ENCODE data around the gene MIOS.

The MIOS gene

DNA sequence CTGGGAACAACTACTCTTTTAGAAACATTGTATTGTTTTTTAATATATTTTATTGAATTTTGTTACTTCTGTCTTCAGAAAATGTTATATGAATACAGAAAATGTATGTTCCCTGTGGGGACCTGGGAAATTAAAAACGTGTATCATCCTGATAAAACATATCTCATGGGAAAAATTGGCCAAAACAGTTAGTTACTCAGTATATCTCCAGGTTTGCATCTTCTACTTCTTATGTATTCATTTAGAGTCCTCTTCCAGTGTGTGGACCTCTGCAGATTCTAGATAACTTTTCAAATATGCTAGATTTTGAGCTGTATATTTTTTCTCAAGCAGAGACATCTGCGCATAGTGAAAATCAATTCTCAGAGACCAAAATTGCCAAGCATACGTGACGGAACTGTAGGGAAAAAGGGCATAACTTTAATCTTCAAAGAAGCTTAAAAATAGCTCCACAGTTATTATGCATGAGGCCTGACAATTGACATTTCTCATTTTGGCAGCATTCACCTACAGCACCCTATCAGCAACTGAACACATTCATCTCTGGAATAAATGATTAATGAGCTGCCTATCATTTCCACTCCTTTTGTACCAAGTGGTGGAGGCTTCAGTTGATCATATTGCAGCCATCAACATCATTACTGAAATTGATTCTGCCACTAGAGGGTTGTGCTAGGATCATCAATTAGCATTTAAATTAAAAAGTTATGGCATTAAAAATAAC lies 47.5 kb downstream of the MIOS start:
- TF ChIP-seq, protein P1, sequence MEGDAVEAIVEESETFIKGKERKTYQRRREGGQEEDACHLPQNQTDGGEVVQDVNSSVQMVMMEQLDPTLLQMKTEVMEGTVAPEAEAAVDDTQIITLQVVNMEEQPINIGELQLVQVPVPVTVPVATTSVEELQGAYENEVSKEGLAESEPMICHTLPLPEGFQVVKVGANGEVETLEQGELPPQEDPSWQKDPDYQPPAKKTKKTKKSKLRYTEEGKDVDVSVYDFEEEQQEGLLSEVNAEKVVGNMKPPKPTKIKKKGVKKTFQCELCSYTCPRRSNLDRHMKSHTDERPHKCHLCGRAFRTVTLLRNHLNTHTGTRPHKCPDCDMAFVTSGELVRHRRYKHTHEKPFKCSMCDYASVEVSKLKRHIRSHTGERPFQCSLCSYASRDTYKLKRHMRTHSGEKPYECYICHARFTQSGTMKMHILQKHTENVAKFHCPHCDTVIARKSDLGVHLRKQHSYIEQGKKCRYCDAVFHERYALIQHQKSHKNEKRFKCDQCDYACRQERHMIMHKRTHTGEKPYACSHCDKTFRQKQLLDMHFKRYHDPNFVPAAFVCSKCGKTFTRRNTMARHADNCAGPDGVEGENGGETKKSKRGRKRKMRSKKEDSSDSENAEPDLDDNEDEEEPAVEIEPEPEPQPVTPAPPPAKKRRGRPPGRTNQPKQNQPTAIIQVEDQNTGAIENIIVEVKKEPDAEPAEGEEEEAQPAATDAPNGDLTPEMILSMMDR (IDR thresholded peaks at IDR 0.05; ENCODE audit: low read depth, low read length, missing control alignments) = no peak
- no peak for DNase-seq (ENCODE audit: extremely low read depth, low read depth)
- no peak overlapping the region for H3K4me3 ChIP-seq (replicated peaks; ENCODE audit: low read depth, low read length)

DNA sequence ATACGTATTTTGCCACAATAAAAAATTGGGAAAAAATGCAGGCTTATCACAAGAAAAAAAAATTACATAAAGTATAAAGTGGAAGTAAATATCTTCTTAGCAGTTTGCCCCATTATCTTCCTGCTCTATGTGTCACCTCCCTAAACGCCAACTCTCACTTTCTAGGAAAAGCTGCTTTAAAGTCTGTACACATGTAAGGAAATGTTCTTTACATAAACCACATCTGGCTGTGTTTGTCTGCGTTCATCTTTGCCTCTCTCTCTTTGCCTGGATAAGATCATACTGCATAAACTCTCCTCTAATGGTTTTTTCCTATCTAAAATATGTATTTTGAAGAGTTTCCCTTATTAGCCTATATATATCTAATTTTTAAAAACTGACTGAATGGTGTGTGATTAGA lies 50.9 kb downstream of the MIOS start:
- TF ChIP-seq, protein P1 (IDR thresholded peaks at IDR 0.05; ENCODE audit: low read depth, low read length, missing control alignments) = no peak
- H3K4me3 ChIP-seq (replicated peaks; ENCODE audit: low read depth, low read length) = no peak overlapping the region
- DNase-seq (ENCODE audit: extremely low read depth, low read depth) = no peak

DNA sequence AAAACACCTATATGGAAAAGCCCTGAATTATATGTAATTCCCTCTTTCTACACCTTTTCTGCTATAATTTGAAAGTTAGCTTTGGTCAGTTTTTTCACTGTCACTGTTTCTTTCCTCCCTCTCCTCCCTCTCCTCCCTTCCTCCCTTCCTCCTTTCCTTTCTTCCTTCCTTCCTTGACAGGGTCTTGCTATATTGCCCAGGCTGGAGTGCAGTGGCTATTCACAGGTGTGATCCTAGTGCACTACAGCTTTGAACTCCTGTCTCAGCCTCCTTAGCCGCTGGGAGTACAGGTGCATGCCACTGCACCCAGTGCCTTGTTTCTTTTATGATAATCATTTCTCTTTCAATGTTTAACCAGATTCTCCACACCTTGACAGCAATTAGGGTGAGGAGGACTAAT lies 51.7 kb downstream of the MIOS start:
- TF ChIP-seq, protein P1 (IDR thresholded peaks at IDR 0.05; ENCODE audit: low read depth, low read length, missing control alignments) = no peak

DNA sequence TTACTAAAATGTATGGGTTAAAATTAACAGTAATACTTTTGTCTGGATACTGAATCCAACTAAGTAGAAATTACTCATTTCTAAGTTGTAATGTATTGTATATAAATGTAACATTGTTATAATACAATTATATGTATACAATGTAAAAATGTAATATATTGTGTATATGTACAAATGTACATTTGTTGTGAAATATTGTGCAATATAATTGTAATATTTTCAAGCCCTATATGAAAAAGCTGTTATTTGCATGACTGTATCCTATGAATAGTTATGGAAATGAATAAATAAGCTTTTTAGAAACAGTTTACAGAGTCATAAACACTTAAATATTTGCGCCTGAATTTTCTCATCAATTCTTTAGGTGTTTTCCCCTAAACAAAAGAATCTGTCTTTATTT lies 53.6 kb downstream of the MIOS start:
- no peak overlapping the region for H3K4me3 ChIP-seq (replicated peaks; ENCODE audit: low read depth, low read length)
- no peak for DNase-seq (ENCODE audit: extremely low read depth, low read depth)
- TF ChIP-seq, protein P1 (IDR thresholded peaks at IDR 0.05; ENCODE audit: low read depth, low read length, missing control alignments) = no peak

More for the DNA sequence above, 51.7 kb downstream of the MIOS start:
- no peak overlapping the region for H3K4me3 ChIP-seq (replicated peaks; ENCODE audit: low read depth, low read length)
- DNase-seq (ENCODE audit: extremely low read depth, low read depth) = no peak

DNA sequence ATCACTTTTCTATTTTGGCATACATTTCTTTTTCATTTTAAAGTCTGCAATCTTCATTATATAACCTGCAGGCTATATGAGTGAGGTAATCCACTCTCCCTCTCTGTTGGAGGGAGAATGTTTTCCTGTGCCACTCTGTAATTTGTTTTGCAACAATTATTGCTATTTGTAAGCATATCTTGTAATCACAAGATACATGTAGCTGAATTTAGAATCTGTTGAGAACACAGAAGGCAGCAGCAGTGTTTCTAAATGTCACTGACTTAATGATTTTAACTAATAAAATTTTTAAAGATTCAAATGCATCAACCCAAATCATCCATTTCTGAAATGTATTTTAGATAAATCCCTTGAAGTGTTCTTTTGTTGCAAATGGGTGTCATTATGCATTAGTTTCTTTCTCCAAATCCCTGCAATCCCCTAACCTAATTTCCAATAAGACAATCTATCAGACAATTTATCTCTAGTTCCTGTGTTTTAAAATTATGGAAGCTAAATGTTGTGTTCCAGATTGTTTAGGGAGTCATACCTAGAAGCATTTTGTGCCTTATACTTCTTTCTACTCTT lies 54.0 kb downstream of the MIOS start:
- DNase-seq (ENCODE audit: extremely low read depth, low read depth) = no peak
- H3K4me3 ChIP-seq (replicated peaks; ENCODE audit: low read depth, low read length) = no peak overlapping the region
- TF ChIP-seq, protein P1 (IDR thresholded peaks at IDR 0.05; ENCODE audit: low read depth, low read length, missing control alignments) = no peak

DNA sequence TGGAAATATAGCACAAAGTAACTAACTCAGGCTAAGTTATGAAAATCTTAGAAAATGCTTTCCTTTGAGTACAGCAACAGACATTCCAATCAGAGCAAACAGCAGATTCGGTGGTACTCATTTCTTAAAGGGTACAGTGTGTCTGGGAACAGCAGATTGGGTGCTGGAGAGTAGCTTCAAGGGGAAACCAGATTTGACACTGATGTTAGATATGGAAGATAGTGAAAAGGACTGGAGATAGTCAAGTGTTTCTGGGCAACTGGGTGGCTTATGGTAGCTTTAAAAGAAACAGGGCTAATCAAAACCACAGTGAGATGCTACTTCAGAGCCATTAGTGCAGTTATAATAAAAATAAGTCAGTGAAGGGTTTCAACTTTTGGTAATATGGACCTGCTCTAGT lies 61.8 kb downstream of the MIOS start:
- no peak overlapping the region for H3K4me3 ChIP-seq (replicated peaks; ENCODE audit: low read depth, low read length)
- TF ChIP-seq, protein P1 (IDR thresholded peaks at IDR 0.05; ENCODE audit: low read depth, low read length, missing control alignments) = no peak
- DNase-seq (ENCODE audit: extremely low read depth, low read depth) = no peak
